ENCODE measurements around the gene CSRP1.
A peak's percentile ranks its signal among the peaks of the same experiment; 100 is the strongest.

CSRP1 gene

DNA sequence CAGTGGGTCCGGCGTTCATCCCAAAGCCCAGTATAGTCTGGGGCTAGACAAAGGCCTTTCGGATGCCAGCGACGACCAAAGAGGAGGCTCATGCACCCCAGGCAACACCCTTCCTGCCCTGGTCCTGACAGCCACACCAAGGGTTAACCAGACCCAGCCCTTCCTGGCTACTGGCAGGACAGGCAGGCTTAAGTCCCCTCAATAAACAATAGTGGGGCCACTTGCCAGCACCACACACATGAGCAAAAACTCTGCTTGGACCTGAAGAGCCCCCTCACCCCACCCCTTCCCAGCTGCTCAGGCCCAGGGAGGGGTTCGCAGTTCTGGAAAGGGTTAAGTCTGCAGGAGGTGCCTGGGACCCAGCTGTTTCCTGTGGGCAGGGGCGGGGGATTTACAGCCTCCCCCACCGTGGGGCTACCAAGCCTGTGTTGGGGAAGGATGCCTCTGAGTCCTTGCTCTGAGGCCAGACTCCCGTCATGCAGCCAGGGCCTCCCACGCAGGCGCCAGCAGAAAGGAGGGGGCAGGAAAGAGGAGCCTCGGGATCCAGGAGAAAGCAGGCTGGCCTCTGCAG is 56.1 kb downstream of the CSRP1 start:
- TF ChIP-seq GABPA (IDR thresholded peaks at IDR 0.05; ENCODE audit: low read depth): no peak
- TF ChIP-seq POLR2AphosphoS5 (IDR thresholded peaks at IDR 0.05; ENCODE audit: low read depth): no peak
- TF ChIP-seq, protein P1, sequence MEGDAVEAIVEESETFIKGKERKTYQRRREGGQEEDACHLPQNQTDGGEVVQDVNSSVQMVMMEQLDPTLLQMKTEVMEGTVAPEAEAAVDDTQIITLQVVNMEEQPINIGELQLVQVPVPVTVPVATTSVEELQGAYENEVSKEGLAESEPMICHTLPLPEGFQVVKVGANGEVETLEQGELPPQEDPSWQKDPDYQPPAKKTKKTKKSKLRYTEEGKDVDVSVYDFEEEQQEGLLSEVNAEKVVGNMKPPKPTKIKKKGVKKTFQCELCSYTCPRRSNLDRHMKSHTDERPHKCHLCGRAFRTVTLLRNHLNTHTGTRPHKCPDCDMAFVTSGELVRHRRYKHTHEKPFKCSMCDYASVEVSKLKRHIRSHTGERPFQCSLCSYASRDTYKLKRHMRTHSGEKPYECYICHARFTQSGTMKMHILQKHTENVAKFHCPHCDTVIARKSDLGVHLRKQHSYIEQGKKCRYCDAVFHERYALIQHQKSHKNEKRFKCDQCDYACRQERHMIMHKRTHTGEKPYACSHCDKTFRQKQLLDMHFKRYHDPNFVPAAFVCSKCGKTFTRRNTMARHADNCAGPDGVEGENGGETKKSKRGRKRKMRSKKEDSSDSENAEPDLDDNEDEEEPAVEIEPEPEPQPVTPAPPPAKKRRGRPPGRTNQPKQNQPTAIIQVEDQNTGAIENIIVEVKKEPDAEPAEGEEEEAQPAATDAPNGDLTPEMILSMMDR (IDR thresholded peaks at IDR 0.05; ENCODE audit: insufficient read depth, low read length): no peak
- TF ChIP-seq, protein P2, sequence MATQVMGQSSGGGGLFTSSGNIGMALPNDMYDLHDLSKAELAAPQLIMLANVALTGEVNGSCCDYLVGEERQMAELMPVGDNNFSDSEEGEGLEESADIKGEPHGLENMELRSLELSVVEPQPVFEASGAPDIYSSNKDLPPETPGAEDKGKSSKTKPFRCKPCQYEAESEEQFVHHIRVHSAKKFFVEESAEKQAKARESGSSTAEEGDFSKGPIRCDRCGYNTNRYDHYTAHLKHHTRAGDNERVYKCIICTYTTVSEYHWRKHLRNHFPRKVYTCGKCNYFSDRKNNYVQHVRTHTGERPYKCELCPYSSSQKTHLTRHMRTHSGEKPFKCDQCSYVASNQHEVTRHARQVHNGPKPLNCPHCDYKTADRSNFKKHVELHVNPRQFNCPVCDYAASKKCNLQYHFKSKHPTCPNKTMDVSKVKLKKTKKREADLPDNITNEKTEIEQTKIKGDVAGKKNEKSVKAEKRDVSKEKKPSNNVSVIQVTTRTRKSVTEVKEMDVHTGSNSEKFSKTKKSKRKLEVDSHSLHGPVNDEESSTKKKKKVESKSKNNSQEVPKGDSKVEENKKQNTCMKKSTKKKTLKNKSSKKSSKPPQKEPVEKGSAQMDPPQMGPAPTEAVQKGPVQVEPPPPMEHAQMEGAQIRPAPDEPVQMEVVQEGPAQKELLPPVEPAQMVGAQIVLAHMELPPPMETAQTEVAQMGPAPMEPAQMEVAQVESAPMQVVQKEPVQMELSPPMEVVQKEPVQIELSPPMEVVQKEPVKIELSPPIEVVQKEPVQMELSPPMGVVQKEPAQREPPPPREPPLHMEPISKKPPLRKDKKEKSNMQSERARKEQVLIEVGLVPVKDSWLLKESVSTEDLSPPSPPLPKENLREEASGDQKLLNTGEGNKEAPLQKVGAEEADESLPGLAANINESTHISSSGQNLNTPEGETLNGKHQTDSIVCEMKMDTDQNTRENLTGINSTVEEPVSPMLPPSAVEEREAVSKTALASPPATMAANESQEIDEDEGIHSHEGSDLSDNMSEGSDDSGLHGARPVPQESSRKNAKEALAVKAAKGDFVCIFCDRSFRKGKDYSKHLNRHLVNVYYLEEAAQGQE (IDR thresholded peaks at IDR 0.05; ENCODE audit: insufficient replicate concordance, low read depth): no peak
- no peak for TF ChIP-seq SPI1 (IDR thresholded peaks at IDR 0.05; ENCODE audit: borderline replicate concordance, low read depth)
- DNase-seq (ENCODE audit: low read depth in 1 of 2, low spot score in 1 of 2): no peak
- no peak overlapping the region for H3K27ac ChIP-seq (replicated peaks)
- no peak overlapping the region for H3K4me3 ChIP-seq (replicated peaks; ENCODE audit: insufficient read depth, low read length)
- no peaks in the 10 kb centered on the region for H3K27me3 ChIP-seq (ENCODE audit: insufficient read depth, poor library complexity, severe bottlenecking)

- no peak for DNase-seq (ENCODE audit: low read depth in 1 of 2, low spot score in 1 of 2)
- H3K27me3 ChIP-seq (ENCODE audit: insufficient read depth, poor library complexity, severe bottlenecking): no peaks in the 10 kb centered on the region
- no peak overlapping the region for H3K4me3 ChIP-seq (replicated peaks; ENCODE audit: insufficient read depth, low read length)
- H3K27ac ChIP-seq (replicated peaks): no peak overlapping the region
- TF ChIP-seq, protein P2 (IDR thresholded peaks at IDR 0.05; ENCODE audit: insufficient replicate concordance, low read depth): no peak
- TF ChIP-seq GABPA (IDR thresholded peaks at IDR 0.05; ENCODE audit: low read depth): no peak
- TF ChIP-seq, protein P1 (IDR thresholded peaks at IDR 0.05; ENCODE audit: insufficient read depth, low read length): no peak
- no peak for TF ChIP-seq SPI1 (IDR thresholded peaks at IDR 0.05; ENCODE audit: borderline replicate concordance, low read depth)
- no peak for TF ChIP-seq POLR2AphosphoS5 (IDR thresholded peaks at IDR 0.05; ENCODE audit: low read depth)
These were observed 57.9 kb downstream of the CSRP1 start for GRCh38 chr1:201448990-201449389.

GRCh38 chr1:201447903-201448871 is 58.7 kb downstream of the CSRP1 start:
- peak in 1 of 2 experiments; percentile 44 for DNase-seq (ENCODE audit: low read depth in 1 of 2, low spot score in 1 of 2)
- Histone ChIP-seq H3K27me3 (ENCODE audit: insufficient read depth, poor library complexity, severe bottlenecking) (no peaks in the 10 kb centered on the region), H3K4me3 (replicated peaks; ENCODE audit: insufficient read depth, low read length) (no peak overlapping the region), H3K27ac (replicated peaks) (no peak overlapping the region)
- no peak for TF ChIP-seq POLR2AphosphoS5 (IDR thresholded peaks at IDR 0.05; ENCODE audit: low read depth)
- TF ChIP-seq, protein P2 (IDR thresholded peaks at IDR 0.05; ENCODE audit: insufficient replicate concordance, low read depth): no peak
- TF ChIP-seq, protein P1 (IDR thresholded peaks at IDR 0.05; ENCODE audit: insufficient read depth, low read length): peak; percentile 61

Measured in HL-60 (cell line).